Duodenal mucosa (tissue), 2 donors: ENCODE data around the gene EVC.

ENCODE experiments used
- H3K27ac ChIP-seq: one replicate; pipeline ENCODE4 v1.7.0; 2013; ENCODE audit warnings: low read depth, low read length
- H3K27me3 ChIP-seq, 2 donors: one replicate each; pipeline ENCODE4 v1.7.0; 2013; ENCODE audit warnings: low read length in 2 of 2, control low read depth in 1 of 2; ENCODE audit not compliant: insufficient read depth in 2 of 2, control insufficient read depth in 1 of 2
- H3K36me3 ChIP-seq, 2 donors: one replicate each; pipeline ENCODE4 v1.7.0; 2013; ENCODE audit warnings: low read length in 2 of 2, control low read depth in 1 of 2; ENCODE audit not compliant: insufficient read depth in 2 of 2, control insufficient read depth in 1 of 2
- H3K4me1 ChIP-seq, 2 donors: one replicate each; pipeline ENCODE4 v1.7.0; 2013; ENCODE audit warnings: low read length in 2 of 2, control low read depth in 1 of 2; ENCODE audit not compliant: insufficient read depth in 2 of 2, control insufficient read depth in 1 of 2
- H3K4me3 ChIP-seq, 2 donors: one replicate each; pipeline ENCODE4 v1.7.0; 2013; ENCODE audit warnings: low read length in 2 of 2, low read depth in 1 of 2
- H3K9ac ChIP-seq, 2 donors: one replicate each; pipeline ENCODE4 v1.7.0; 2013; ENCODE audit warnings: low read length in 2 of 2, low read depth in 1 of 2
- H3K9me3 ChIP-seq, 2 donors: one replicate each; pipeline ENCODE4 v1.7.0; 2013; ENCODE audit warnings: low read length in 2 of 2, control low read depth in 1 of 2; ENCODE audit not compliant: control insufficient read depth in 1 of 2

EVC gene

GRCh38 chr4:5821665-5822358, 110.8 kb downstream of the EVC start:
- Histone ChIP-seq H3K4me3 (no peak overlapping the region), H3K9ac (no peak overlapping the region), H3K27me3 (no peaks in the 10 kb centered on the region), H3K27ac (no peak overlapping the region), H3K36me3 (no peaks in the 10 kb centered on the region), H3K4me1 (no peaks in the 10 kb centered on the region), H3K9me3 (no peaks in the 10 kb centered on the region)

GRCh38 chr4:5822619-5823018, 111.6 kb downstream of the EVC start:
- Histone ChIP-seq H3K9me3 (no peaks in the 10 kb centered on the region), H3K27ac (no peak overlapping the region), H3K4me3 (no peak overlapping the region), H3K36me3 (no peaks in the 10 kb centered on the region), H3K4me1 (no peaks in the 10 kb centered on the region), H3K27me3 (no peaks in the 10 kb centered on the region), H3K9ac (no peak overlapping the region)

- Histone ChIP-seq H3K27ac (no peak overlapping the region), H3K36me3 (no peaks in the 10 kb centered on the region), H3K9me3 (no peaks in the 10 kb centered on the region), H3K4me3 (no peak overlapping the region), H3K27me3 (no peaks in the 10 kb centered on the region), H3K9ac (no peak overlapping the region), H3K4me1 (no peaks in the 10 kb centered on the region)
Measured at GRCh38 chr4:5823542-5824211, 112.7 kb downstream of the EVC start.

GRCh38 chr4:5824227-5824626, 113.2 kb downstream of the EVC start:
- no peaks in the 10 kb centered on the region for H3K27me3 ChIP-seq
- H3K9ac ChIP-seq = no peak overlapping the region
- no peak overlapping the region for H3K4me3 ChIP-seq
- H3K9me3 ChIP-seq = no peaks in the 10 kb centered on the region
- no peak overlapping the region for H3K27ac ChIP-seq
- H3K36me3 ChIP-seq = no peaks in the 10 kb centered on the region
- H3K4me1 ChIP-seq = no peaks in the 10 kb centered on the region

GRCh38 chr4:5824635-5825034, 113.6 kb downstream of the EVC start:
- H3K36me3 ChIP-seq = no peaks in the 10 kb centered on the region
- H3K9me3 ChIP-seq = no peaks in the 10 kb centered on the region
- no peaks in the 10 kb centered on the region for H3K27me3 ChIP-seq
- H3K9ac ChIP-seq = no peak overlapping the region
- no peak overlapping the region for H3K27ac ChIP-seq
- no peaks in the 10 kb centered on the region for H3K4me1 ChIP-seq
- no peak overlapping the region for H3K4me3 ChIP-seq

GRCh38 chr4:5825321-5826041, 114.5 kb downstream of the EVC start:
- no peaks in the 10 kb centered on the region for H3K9me3 ChIP-seq
- no peaks in the 10 kb centered on the region for H3K4me1 ChIP-seq
- H3K27ac ChIP-seq = no peak overlapping the region
- H3K9ac ChIP-seq = no peak overlapping the region
- no peaks in the 10 kb centered on the region for H3K27me3 ChIP-seq
- H3K36me3 ChIP-seq = no peaks in the 10 kb centered on the region
- no peak overlapping the region for H3K4me3 ChIP-seq

GRCh38 chr4:5826437-5827107, 115.6 kb downstream of the EVC start:
- Histone ChIP-seq H3K27me3 (no peaks in the 10 kb centered on the region), H3K4me1 (no peaks in the 10 kb centered on the region), H3K27ac (no peak overlapping the region), H3K36me3 (no peaks in the 10 kb centered on the region), H3K9ac (no peak overlapping the region), H3K9me3 (no peaks in the 10 kb centered on the region), H3K4me3 (no peak overlapping the region)

- Histone ChIP-seq H3K9ac (no peak overlapping the region), H3K4me1 (no peaks in the 10 kb centered on the region), H3K27me3 (no peaks in the 10 kb centered on the region), H3K9me3 (no peaks in the 10 kb centered on the region), H3K4me3 (no peak overlapping the region), H3K36me3 (no peaks in the 10 kb centered on the region), H3K27ac (no peak overlapping the region)
Measured at GRCh38 chr4:5827108-5828004, 116.4 kb downstream of the EVC start.

GRCh38 chr4:5828005-5828391, 117.0 kb downstream of the EVC start:
- no peak overlapping the region for H3K4me3 ChIP-seq
- H3K9me3 ChIP-seq = no peaks in the 10 kb centered on the region
- H3K36me3 ChIP-seq = no peaks in the 10 kb centered on the region
- no peak overlapping the region for H3K9ac ChIP-seq
- no peaks in the 10 kb centered on the region for H3K4me1 ChIP-seq
- no peaks in the 10 kb centered on the region for H3K27me3 ChIP-seq
- H3K27ac ChIP-seq = no peak overlapping the region
